ENCODE results near the gene RASSF8.

DNA sequence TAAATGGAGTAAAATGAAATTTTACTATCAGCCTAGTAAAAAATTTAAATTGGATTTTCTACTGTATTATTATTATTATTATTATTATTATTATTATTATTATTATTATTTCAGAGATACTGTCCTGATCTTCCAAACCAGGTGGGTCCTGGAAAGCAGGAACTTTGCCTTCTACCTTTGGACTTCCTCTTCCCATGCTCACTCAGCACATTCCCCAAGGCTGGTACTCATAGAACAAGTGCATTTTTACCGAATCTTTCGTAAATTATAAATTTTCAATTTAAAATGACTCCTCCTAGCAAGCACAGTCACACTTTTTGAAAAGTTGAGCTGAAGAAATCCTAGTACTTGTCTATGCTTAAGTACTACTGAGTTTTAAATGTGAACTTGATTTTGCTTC, 136.7 kb downstream of the RASSF8 start:
- TF ChIP-seq, protein P1, sequence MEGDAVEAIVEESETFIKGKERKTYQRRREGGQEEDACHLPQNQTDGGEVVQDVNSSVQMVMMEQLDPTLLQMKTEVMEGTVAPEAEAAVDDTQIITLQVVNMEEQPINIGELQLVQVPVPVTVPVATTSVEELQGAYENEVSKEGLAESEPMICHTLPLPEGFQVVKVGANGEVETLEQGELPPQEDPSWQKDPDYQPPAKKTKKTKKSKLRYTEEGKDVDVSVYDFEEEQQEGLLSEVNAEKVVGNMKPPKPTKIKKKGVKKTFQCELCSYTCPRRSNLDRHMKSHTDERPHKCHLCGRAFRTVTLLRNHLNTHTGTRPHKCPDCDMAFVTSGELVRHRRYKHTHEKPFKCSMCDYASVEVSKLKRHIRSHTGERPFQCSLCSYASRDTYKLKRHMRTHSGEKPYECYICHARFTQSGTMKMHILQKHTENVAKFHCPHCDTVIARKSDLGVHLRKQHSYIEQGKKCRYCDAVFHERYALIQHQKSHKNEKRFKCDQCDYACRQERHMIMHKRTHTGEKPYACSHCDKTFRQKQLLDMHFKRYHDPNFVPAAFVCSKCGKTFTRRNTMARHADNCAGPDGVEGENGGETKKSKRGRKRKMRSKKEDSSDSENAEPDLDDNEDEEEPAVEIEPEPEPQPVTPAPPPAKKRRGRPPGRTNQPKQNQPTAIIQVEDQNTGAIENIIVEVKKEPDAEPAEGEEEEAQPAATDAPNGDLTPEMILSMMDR (IDR thresholded peaks at IDR 0.05 in 2 of 3, conservative IDR thresholded peaks at IDR 0.05 in 1 of 3; ENCODE audit: borderline replicate concordance in 1 of 3, insufficient read depth in 1 of 3, low read depth in 2 of 3, low read length in 2 of 3) = no peak
- TF ChIP-seq EZH2 (IDR thresholded peaks at IDR 0.05) (no peak), YY1 (IDR thresholded peaks at IDR 0.05; ENCODE audit: extremely low read depth, insufficient replicate concordance, low read depth, low read length) (no peak), EZH2phosphoT487 (IDR thresholded peaks at IDR 0.05; ENCODE audit: borderline replicate concordance) (no peak), POLR2AphosphoS5 (IDR thresholded peaks at IDR 0.05; ENCODE audit: low read depth, low read length) (no peak), POLR2A (IDR thresholded peaks at IDR 0.05; ENCODE audit: borderline replicate concordance, extremely low read depth, insufficient read depth, insufficient read length) (no peak), JUND (IDR thresholded peaks at IDR 0.05) (no peak), ELF1 (IDR thresholded peaks at IDR 0.05; ENCODE audit: borderline replicate concordance, low read depth) (no peak), TCF7L2 (IDR thresholded peaks at IDR 0.05; ENCODE audit: borderline replicate concordance, extremely low read depth, insufficient read depth, insufficient read length) (no peak)
- TF ChIP-seq, protein P2, sequence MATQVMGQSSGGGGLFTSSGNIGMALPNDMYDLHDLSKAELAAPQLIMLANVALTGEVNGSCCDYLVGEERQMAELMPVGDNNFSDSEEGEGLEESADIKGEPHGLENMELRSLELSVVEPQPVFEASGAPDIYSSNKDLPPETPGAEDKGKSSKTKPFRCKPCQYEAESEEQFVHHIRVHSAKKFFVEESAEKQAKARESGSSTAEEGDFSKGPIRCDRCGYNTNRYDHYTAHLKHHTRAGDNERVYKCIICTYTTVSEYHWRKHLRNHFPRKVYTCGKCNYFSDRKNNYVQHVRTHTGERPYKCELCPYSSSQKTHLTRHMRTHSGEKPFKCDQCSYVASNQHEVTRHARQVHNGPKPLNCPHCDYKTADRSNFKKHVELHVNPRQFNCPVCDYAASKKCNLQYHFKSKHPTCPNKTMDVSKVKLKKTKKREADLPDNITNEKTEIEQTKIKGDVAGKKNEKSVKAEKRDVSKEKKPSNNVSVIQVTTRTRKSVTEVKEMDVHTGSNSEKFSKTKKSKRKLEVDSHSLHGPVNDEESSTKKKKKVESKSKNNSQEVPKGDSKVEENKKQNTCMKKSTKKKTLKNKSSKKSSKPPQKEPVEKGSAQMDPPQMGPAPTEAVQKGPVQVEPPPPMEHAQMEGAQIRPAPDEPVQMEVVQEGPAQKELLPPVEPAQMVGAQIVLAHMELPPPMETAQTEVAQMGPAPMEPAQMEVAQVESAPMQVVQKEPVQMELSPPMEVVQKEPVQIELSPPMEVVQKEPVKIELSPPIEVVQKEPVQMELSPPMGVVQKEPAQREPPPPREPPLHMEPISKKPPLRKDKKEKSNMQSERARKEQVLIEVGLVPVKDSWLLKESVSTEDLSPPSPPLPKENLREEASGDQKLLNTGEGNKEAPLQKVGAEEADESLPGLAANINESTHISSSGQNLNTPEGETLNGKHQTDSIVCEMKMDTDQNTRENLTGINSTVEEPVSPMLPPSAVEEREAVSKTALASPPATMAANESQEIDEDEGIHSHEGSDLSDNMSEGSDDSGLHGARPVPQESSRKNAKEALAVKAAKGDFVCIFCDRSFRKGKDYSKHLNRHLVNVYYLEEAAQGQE (IDR thresholded peaks at IDR 0.05; ENCODE audit: low read depth) = no peak

Measured in HCT116 (cell line).